ENCODE data around the gene FBLN2. TPM values are rescaled to one million over a fixed set of nuclear protein-coding genes. Genes with fewer than 3 reads are reported as not detected.

FBLN2 gene
- polyA plus RNA-seq, 4 donors: 0.45 to 30.8 (median 2.9) TPM

DNA sequence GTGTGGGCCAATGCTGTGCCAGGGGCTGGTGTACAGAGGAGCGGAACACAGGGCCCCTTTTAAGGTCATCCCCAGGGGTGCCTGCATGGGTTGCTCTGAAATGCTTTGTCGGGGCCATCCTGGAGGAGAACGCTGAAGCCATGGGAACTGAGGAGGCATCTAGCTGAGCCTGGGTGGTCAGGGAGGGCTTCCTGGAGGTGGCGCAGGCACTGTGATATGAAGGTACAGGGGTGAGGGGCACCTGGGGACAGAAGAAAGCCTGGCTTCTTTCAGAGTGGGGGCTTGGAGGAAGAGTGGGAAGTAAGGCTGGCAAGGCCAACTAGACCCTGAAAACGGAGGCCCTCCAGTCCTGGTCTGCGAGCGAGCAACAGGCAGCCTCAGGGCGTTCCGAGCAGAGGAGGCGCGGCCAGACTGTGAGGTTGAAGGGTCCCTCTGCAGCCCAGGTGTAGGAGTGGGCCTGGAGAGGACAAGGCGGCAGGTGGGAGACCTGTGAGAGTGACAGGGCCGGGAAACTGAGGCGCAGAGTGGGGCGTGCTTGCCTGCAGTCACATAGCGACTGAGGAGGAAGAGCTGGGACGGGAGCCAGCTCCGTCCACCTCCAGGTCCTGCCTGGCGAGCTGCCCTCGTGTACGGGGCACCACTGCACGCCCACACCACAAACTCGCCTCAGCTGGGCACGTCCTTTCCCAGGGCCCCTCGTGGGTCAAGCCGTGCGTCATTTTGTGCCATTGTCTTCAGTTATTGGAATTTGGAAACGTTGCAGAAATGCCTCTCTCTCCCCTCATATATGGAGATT lies 4.1 kb downstream of the FBLN2 start:
- no peaks in the 10 kb centered on the region for H3K36me3 ChIP-seq (ENCODE audit: control insufficient read depth in 3 of 3, insufficient read depth in 2 of 3, low read depth in 1 of 3, low read length in 3 of 3)
- DNase-seq: no peak
- WGBS, 3 donors: 58 to 69% (median 64%) methylated on average over 28 of the region's 28 CpGs
- H3K4me3 ChIP-seq (ENCODE audit: low read depth in 1 of 3, low read length in 3 of 3): no peak overlapping the region
- no peak overlapping the region for H3K27ac ChIP-seq (ENCODE audit: low read depth in 1 of 3, low read length in 2 of 3)
- no peak for FAIRE-seq
- H3K4me1 ChIP-seq (ENCODE audit: control insufficient read depth in 3 of 3, insufficient read depth in 2 of 3, low read depth in 1 of 3, low read length in 2 of 3): no peaks in the 10 kb centered on the region
- H3K9me3 ChIP-seq (ENCODE audit: control insufficient read depth in 2 of 2, insufficient read depth in 1 of 2, low read depth in 1 of 2, low read length in 1 of 2): no peaks in the 10 kb centered on the region
- H3K27me3 ChIP-seq (ENCODE audit: control insufficient read depth in 3 of 3, insufficient read depth in 3 of 3, low read length in 3 of 3): peaks cover 0 to 21% (median 12%) of the 10 kb centered on the region in 3 donors

DNA sequence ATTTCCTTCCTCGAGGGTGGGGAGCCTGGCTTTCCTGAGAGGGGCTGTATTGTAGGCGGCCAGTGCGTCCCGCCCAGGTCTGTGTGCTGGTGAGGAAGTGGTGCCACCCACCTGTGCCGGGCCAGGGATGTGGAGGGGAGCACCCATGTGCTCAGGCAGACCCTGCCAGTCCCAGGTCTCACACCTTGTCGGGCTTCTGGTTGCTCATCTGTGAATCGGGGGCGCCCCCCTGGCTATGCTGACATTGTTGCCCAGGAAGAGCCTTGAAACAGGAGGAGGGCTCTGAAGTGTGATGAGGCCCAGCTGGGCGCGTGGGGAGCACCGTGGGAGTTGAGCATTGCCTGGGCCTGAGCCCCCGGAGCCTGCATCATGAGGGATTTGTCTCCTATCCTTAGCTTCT lies 4.8 kb downstream of the FBLN2 start:
- H3K36me3 ChIP-seq (ENCODE audit: control insufficient read depth in 3 of 3, insufficient read depth in 2 of 3, low read depth in 1 of 3, low read length in 3 of 3): no peaks in the 10 kb centered on the region
- no peaks in the 10 kb centered on the region for H3K9me3 ChIP-seq (ENCODE audit: control insufficient read depth in 2 of 2, insufficient read depth in 1 of 2, low read depth in 1 of 2, low read length in 1 of 2)
- no peak overlapping the region for H3K4me3 ChIP-seq (ENCODE audit: low read depth in 1 of 3, low read length in 3 of 3)
- DNase-seq: no peak
- H3K27me3 ChIP-seq (ENCODE audit: control insufficient read depth in 3 of 3, insufficient read depth in 3 of 3, low read length in 3 of 3): peaks cover 0 to 15% (median 12%) of the 10 kb centered on the region in 3 donors
- H3K27ac ChIP-seq (ENCODE audit: low read depth in 1 of 3, low read length in 2 of 3): no peak overlapping the region
- no peak for FAIRE-seq
- WGBS, 3 donors: 55 to 69% (median 60%) methylated on average over 12 of the region's 12 CpGs
- no peaks in the 10 kb centered on the region for H3K4me1 ChIP-seq (ENCODE audit: control insufficient read depth in 3 of 3, insufficient read depth in 2 of 3, low read depth in 1 of 3, low read length in 2 of 3)

DNA sequence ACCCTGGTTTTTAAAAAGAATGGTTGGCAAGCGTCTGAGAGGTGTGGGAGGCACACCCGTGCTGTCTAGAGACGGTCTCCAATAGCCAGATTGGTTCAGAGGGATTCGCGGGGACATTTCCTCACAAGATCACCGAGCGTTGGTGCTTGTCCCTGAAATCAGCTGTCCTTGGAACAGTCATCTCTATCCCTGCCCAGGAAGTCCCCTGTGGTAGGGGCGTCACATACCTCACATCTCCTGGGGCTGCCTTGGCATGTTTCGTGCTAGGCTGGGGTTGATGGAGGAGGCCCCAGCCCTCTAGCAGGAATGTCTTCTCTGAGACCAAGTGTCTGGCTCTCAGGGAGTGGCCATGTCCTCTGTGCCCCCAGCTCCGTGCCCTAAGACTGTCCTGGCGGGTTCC lies 6.8 kb downstream of the FBLN2 start:
- Histone ChIP-seq H3K4me1 (ENCODE audit: control insufficient read depth in 3 of 3, insufficient read depth in 2 of 3, low read depth in 1 of 3, low read length in 2 of 3) (no peaks in the 10 kb centered on the region), H3K36me3 (ENCODE audit: control insufficient read depth in 3 of 3, insufficient read depth in 2 of 3, low read depth in 1 of 3, low read length in 3 of 3) (no peaks in the 10 kb centered on the region), H3K27me3 (ENCODE audit: control insufficient read depth in 3 of 3, insufficient read depth in 3 of 3, low read length in 3 of 3) (peaks cover 0 to 4% (median 0%) of the 10 kb centered on the region in 3 donors), H3K4me3 (ENCODE audit: low read depth in 1 of 3, low read length in 3 of 3) (no peak overlapping the region), H3K9me3 (ENCODE audit: control insufficient read depth in 2 of 2, insufficient read depth in 1 of 2, low read depth in 1 of 2, low read length in 1 of 2) (no peaks in the 10 kb centered on the region), H3K27ac (ENCODE audit: low read depth in 1 of 3, low read length in 2 of 3) (no peak overlapping the region)
- DNase-seq: no peak
- no peak for FAIRE-seq
- 62 to 82% (median 69%) methylated on average over 11 of the region's 11 CpGs for WGBS, 3 donors

DNA sequence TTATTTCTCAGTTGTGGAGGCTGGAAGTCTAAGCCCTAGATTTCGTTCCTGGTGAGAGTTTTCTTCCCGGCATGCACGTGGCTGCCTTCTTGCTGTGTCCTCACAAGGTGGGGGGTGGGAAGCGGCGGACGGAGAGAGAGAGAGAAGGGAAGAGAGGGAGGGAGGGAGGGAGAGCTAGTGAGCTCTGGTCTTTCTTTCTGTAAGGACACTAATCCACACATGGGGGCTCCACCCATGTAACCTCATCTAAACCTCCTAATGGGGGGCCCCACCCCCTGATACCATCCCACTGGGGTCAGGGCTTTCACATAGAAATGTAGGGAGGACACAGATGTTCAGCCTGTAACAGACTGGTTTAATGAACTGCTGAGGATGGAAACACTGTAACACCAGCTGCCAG lies 7.3 kb downstream of the FBLN2 start:
- H3K4me1 ChIP-seq (ENCODE audit: control insufficient read depth in 3 of 3, insufficient read depth in 2 of 3, low read depth in 1 of 3, low read length in 2 of 3): no peaks in the 10 kb centered on the region
- FAIRE-seq (no peak), DNase-seq (no peak)
- H3K4me3 ChIP-seq (ENCODE audit: low read depth in 1 of 3, low read length in 3 of 3): no peak overlapping the region
- no peak overlapping the region for H3K27ac ChIP-seq (ENCODE audit: low read depth in 1 of 3, low read length in 2 of 3)
- 34 to 64% (median 40%) methylated on average over 5 to 6 of the region's 6 CpGs for WGBS, 3 donors
- no peaks in the 10 kb centered on the region for H3K36me3 ChIP-seq (ENCODE audit: control insufficient read depth in 3 of 3, insufficient read depth in 2 of 3, low read depth in 1 of 3, low read length in 3 of 3)
- peaks cover 0 to 4% (median 0%) of the 10 kb centered on the region in 3 donors for H3K27me3 ChIP-seq (ENCODE audit: control insufficient read depth in 3 of 3, insufficient read depth in 3 of 3, low read length in 3 of 3)
- H3K9me3 ChIP-seq (ENCODE audit: control insufficient read depth in 2 of 2, insufficient read depth in 1 of 2, low read depth in 1 of 2, low read length in 1 of 2): no peaks in the 10 kb centered on the region

DNA sequence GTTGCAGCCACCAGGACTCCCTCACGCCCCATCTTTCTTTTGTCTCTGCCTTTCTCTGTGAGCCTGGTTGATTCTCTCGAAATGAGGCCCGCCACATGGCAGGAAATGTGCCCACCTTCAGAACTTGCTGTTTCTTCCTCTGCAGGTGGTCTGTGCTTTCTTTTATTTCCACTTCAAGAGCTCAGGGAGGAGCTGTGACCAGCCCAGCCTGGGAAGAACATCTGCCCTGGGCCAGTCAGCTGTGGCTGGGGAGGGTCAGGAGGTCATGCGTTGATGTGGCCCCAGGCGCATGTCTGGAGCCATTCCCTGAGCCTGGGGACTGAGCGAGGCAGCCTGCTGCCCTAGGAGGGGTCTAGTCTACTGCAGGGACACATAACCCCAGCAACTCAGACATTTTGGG lies 8.0 kb downstream of the FBLN2 start:
- Histone ChIP-seq H3K4me1 (ENCODE audit: control insufficient read depth in 3 of 3, insufficient read depth in 2 of 3, low read depth in 1 of 3, low read length in 2 of 3) (no peaks in the 10 kb centered on the region), H3K4me3 (ENCODE audit: low read depth in 1 of 3, low read length in 3 of 3) (no peak overlapping the region), H3K27ac (ENCODE audit: low read depth in 1 of 3, low read length in 2 of 3) (no peak overlapping the region), H3K9me3 (ENCODE audit: control insufficient read depth in 2 of 2, insufficient read depth in 1 of 2, low read depth in 1 of 2, low read length in 1 of 2) (no peaks in the 10 kb centered on the region), H3K36me3 (ENCODE audit: control insufficient read depth in 3 of 3, insufficient read depth in 2 of 3, low read depth in 1 of 3, low read length in 3 of 3) (no peaks in the 10 kb centered on the region), H3K27me3 (ENCODE audit: control insufficient read depth in 3 of 3, insufficient read depth in 3 of 3, low read length in 3 of 3) (peaks cover 0 to 3% (median 0%) of the 10 kb centered on the region in 3 donors)
- FAIRE-seq: no peak
- no peak for DNase-seq
- WGBS, 3 donors: 77 to 91% (median 80%) methylated on average over 6 of the region's 6 CpGs

DNA sequence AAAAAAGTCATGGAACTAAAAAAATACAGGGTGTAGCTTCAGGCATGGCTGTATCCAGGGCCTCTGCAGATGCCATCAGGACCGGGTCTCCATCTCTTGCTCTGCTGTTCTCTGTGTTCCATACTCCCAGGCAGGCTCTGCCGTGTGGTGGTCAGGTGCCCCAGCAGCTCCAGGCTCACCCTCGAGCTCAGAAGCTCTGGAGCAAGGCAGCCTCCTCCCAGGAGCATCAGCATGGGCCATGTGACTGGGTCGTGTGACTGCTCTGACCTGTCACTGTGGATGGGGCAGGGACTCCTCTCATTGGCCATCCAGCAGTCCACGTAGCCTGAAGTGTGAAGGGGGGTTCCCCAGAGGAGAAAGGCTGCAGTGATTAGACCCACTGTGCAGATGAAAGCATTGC lies 8.5 kb downstream of the FBLN2 start:
- no peak for DNase-seq
- FAIRE-seq: no peak
- WGBS, 3 donors: 37 to 58% (median 49%) methylated on average over 5 of the region's 5 CpGs
- Histone ChIP-seq H3K4me1 (ENCODE audit: control insufficient read depth in 3 of 3, insufficient read depth in 2 of 3, low read depth in 1 of 3, low read length in 2 of 3) (no peaks in the 10 kb centered on the region), H3K36me3 (ENCODE audit: control insufficient read depth in 3 of 3, insufficient read depth in 2 of 3, low read depth in 1 of 3, low read length in 3 of 3) (no peaks in the 10 kb centered on the region), H3K4me3 (ENCODE audit: low read depth in 1 of 3, low read length in 3 of 3) (no peak overlapping the region), H3K9me3 (ENCODE audit: control insufficient read depth in 2 of 2, insufficient read depth in 1 of 2, low read depth in 1 of 2, low read length in 1 of 2) (no peaks in the 10 kb centered on the region), H3K27me3 (ENCODE audit: control insufficient read depth in 3 of 3, insufficient read depth in 3 of 3, low read length in 3 of 3) (peaks cover 0 to 3% (median 0%) of the 10 kb centered on the region in 3 donors), H3K27ac (ENCODE audit: low read depth in 1 of 3, low read length in 2 of 3) (no peak overlapping the region)

DNA sequence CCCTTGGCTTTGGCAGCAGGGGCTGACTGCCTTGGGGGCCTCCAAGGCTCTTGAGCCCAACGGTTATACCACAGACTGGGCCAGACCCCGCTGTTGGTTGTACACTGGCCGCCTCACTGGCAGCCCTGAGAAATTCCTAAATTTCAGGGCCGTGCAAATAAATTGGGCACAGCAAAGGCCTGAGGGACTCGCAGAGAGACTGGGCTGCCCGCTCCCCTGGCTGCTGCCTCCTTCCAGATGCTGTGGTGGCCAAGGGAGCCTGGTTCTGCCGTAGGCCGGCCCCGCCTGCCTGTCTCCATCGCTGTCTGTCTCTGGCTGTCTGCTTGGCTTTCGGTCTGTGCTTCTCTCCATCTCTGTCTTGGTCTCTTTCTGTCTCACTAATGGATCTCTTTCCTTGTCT lies 9.0 kb downstream of the FBLN2 start:
- FAIRE-seq: no peak

DNA sequence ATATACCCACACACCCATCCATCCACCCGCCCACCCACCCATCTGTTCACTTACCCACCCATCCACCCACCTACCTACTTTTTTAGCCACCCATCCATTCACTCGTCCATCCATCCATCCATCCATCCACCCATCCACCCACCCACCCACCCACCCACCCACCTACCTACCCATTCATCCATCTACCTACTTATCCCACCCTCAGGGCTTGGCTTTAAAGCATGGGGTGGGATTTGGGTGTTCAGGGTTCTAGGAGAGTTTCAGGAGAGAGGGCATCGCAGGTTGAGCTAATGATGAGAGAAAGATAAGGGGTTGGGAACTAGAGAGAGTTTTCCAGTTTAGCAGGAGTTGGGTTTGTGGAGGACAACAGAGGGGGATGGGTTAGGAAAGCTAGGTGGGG lies 9.7 kb downstream of the FBLN2 start:
- H3K4me1 ChIP-seq (ENCODE audit: control insufficient read depth in 3 of 3, insufficient read depth in 2 of 3, low read depth in 1 of 3, low read length in 2 of 3): no peaks in the 10 kb centered on the region
- no peak overlapping the region for H3K27ac ChIP-seq (ENCODE audit: low read depth in 1 of 3, low read length in 2 of 3)
- no peak overlapping the region for H3K4me3 ChIP-seq (ENCODE audit: low read depth in 1 of 3, low read length in 3 of 3)
- no peaks in the 10 kb centered on the region for H3K36me3 ChIP-seq (ENCODE audit: control insufficient read depth in 3 of 3, insufficient read depth in 2 of 3, low read depth in 1 of 3, low read length in 3 of 3)
- H3K9me3 ChIP-seq (ENCODE audit: control insufficient read depth in 2 of 2, insufficient read depth in 1 of 2, low read depth in 1 of 2, low read length in 1 of 2): no peaks in the 10 kb centered on the region
- WGBS, 3 donors: 65 to 83% (median 67%) methylated on average over 3 of the region's 3 CpGs
- FAIRE-seq (no peak), DNase-seq (no peak)
- peaks cover 0 to 3% (median 0%) of the 10 kb centered on the region in 3 donors for H3K27me3 ChIP-seq (ENCODE audit: control insufficient read depth in 3 of 3, insufficient read depth in 3 of 3, low read length in 3 of 3)

More for the DNA sequence above, 9.0 kb downstream of the FBLN2 start:
- H3K4me1 ChIP-seq (ENCODE audit: control insufficient read depth in 3 of 3, insufficient read depth in 2 of 3, low read depth in 1 of 3, low read length in 2 of 3): no peaks in the 10 kb centered on the region
- DNase-seq: no peak
- no peaks in the 10 kb centered on the region for H3K9me3 ChIP-seq (ENCODE audit: control insufficient read depth in 2 of 2, insufficient read depth in 1 of 2, low read depth in 1 of 2, low read length in 1 of 2)
- peaks cover 0 to 3% (median 0%) of the 10 kb centered on the region in 3 donors for H3K27me3 ChIP-seq (ENCODE audit: control insufficient read depth in 3 of 3, insufficient read depth in 3 of 3, low read length in 3 of 3)
- WGBS, 3 donors: 83 to 91% (median 89%) methylated on average over 11 of the region's 11 CpGs
- H3K4me3 ChIP-seq (ENCODE audit: low read depth in 1 of 3, low read length in 3 of 3): no peak overlapping the region
- H3K36me3 ChIP-seq (ENCODE audit: control insufficient read depth in 3 of 3, insufficient read depth in 2 of 3, low read depth in 1 of 3, low read length in 3 of 3): no peaks in the 10 kb centered on the region
- no peak overlapping the region for H3K27ac ChIP-seq (ENCODE audit: low read depth in 1 of 3, low read length in 2 of 3)

Measured in small intestine (tissue), 7 donors.